Stimulated activated CD8-positive, alpha-beta memory T cell treated with anti-CD3 and anti-CD28 coated beads, Interleukin-4, amount 100 ng/mL, for 1 hour (primary cell): ENCODE measurements around the gene PFDN2.

ENCODE experiments used
- DNase-seq, 2 donors: peaks; one replicate each; pipeline ENCODE4 v3.0.0-alpha.2; 2020; ENCODE audit warnings: low read depth in 2 of 2, low spot score in 1 of 2

The PFDN2 gene

GRCh38 chr1:161106431-161106830 is 11.4 kb downstream of the PFDN2 start:
- DNase-seq: no peak

DNA sequence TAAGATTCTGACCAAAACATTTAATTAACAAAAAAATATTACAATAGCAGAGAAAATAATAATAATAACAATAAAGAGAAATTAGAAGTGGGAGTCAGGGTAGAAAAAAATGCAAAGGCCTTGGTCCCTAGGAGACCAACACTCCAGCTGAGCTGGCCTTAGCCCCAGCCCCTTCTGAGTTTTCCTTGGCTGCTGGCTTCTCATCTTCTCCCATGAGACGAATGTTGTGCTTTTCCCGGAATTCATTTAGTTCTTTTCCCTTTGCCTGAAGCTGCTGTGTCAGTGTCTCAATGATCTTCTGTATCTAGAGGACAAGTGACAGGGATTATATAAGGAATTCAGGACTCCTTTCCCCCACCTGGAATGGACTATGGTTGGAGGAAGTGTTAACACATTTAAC is 17.3 kb downstream of the PFDN2 start:
- no peak for DNase-seq

GRCh38 chr1:161099090-161099802 is 18.6 kb downstream of the PFDN2 start:
- no peak for DNase-seq

GRCh38 chr1:161098210-161099068 is 19.4 kb downstream of the PFDN2 start, which contains the start of gene KLHDC9:
TSS of gene KLHDC9 (plus strand) at chr1:161098361. CDS start at chr1:161098536, 175 bp downstream.
- peak; percentile 29 to 33 for DNase-seq

GRCh38 chr1:161096530-161096929 is 21.3 kb downstream of the PFDN2 start:
- no peak for DNase-seq

DNA sequence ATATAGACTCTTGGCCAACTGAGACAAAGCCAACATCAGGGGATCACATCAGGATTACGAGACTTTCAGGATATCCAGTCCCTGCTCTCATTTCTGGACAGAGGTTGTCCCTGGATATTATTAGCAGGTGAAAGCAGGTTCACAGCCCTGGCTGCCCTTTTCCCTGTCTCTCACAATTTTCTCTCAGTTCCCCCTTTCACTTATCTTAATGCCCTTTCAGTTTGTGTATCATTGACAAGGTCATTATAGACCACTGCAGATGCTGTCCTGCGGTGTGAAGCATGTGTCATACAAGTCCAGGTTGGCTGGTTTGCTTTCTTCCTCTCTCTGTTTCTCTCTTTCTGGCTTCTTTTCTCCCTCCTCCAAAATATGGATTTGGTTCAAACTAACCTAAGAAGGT is 21.8 kb downstream of the PFDN2 start:
- no peak for DNase-seq

GRCh38 chr1:161095230-161095629 is 22.6 kb downstream of the PFDN2 start:
- DNase-seq: no peak

GRCh38 chr1:161094481-161094880 is 23.4 kb downstream of the PFDN2 start:
- DNase-seq: no peak

DNA sequence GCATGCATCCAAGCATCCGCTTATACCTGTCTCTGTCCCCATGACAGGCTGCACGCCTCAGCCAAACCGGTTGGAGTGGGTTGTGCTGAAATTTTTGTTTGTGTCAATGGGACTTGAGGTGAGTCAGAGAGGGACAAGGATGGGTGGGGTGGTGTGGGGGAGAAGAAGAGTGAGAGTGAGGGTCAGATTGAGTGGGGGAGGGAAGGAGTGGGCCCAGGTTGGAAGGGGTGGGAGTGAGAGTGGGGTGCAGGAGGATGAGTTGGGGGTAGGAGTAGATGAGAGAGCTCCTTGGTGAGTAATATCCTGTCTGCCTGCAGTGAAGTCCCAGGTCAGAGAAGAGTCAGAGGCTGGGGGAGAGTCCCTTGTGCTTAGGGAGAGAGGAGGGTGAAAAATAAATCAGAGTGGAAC is 25.2 kb downstream of the PFDN2 start:
- no peak for DNase-seq

DNA sequence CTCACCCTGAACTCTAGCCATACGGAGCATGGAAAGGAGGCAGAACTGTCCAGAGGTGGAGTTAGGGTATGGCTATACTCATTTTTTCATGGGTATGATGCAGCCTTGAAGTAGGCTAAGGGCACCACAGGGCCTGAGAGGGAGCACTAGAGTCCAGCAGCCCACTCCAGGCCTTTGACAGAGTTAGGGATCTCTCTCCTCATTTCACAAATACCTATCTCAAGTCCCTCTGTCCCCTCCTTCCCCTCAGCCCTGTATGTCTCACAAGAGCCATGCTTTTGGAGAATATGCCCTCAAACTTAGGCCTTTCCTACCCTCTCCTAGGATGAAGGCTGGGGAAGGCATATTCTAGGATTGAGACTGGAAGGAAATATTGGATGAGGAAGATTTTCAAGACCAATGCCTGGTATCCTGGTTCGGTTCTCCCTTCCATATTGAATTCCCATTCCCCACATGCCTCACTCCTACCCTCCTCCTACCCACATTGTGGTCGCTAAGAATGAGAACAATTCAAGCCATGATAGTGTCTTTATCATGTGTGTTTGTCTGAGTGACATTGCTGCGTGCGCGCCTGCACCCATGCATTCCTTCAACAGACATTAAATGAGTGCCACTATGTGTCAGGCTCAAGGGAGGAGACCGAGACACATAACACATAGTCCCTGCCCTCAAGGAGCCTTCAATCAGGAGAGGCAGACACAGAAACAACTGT is 25.9 kb downstream of the PFDN2 start:
- DNase-seq: no peak

DNA sequence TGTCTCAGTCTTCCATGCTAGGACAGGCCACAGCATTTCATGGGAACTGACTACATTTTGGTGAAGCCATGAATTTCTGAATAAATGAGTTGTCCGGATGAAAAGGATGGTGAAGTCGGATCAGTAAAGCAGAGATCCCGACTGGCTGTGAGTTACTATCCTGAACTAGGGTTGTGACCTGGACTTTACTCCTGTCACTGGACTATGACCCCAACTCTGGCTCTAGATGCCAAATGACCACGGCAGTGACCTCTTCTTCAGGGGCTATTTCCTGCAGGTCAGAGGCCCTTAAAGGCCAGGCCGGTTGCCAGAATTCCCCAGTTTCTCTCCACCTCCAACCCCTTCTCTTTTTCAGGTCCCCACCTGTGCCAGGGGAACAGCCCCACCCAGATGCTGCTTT is 26.7 kb downstream of the PFDN2 start:
- no peak for DNase-seq

- DNase-seq: no peak
Observed at GRCh38 chr1:161090617-161091016, 27.2 kb downstream of the PFDN2 start.

GRCh38 chr1:161089938-161090337 is 27.9 kb downstream of the PFDN2 start:
- no peak for DNase-seq

DNA sequence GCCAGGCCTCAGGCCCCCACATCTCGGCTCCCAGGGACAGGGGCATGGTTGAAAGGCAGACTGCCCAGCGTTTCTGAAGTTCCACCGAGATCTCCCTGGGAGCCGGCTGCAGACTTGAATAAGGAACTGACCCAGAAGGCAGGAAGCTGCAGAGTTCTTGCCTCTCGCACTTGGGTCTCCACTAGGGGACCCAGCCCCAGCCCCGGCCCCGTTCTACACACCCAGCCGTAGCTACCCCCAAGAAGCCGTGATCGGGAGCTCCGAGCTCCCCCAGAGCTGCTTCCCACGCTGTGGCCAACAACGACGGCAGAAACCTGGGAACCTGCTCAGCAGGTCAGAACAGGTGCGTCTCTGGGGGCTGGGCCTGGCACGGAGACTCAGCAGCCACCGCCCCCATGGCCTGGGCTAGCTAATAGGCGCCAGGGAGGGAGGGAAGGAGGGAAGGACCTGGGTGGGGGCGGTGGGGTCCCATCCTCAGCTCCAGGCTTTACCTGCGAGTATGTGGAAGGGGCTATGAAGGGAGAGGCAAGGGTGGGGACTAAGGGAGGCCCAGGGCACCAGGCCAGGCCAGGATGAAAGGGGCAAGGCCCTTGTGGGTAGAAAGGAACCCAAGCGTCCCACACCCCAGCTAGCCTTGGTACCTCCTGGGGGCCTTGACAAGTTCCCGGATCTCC is 28.4 kb downstream of the PFDN2 start, which contains the start of gene NECTIN4:
Gene NECTIN4 (minus strand): TSS at position 308 of the 674 bp plus-strand sequence. CDS start 262 bp downstream, at position 46.
- DNase-seq: no peak

DNA sequence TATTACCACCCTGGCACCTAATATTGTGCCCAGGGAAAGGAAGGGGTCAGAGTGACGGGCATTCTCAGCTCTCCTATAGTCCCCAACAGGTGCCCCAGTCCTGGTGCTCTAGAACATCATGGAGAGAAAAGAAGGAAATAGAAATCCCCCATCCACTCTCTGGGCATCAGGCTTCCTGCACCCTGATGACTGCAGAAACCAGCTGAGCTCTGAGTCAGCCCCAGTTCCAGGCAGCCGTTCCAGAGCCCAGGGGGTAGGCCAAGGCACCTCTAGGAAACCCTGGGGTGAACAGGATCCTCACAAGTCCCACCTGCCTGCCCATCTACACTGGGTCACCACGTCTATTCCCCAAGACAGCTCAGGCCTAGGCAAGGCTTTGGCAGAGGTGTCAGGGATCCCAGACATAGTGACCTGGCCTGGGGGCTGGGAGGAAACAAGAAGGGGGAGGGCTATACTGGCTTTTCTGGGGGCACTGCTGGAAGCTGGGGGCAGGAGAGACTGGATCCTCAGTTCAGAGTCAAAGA is 29.2 kb downstream of the PFDN2 start:
- no peak for DNase-seq

- no peak for DNase-seq
Observed at GRCh38 chr1:161086457-161086856, 31.4 kb downstream of the PFDN2 start.

- no peak for DNase-seq
Observed at GRCh38 chr1:161085165-161085564, 32.7 kb downstream of the PFDN2 start.

DNA sequence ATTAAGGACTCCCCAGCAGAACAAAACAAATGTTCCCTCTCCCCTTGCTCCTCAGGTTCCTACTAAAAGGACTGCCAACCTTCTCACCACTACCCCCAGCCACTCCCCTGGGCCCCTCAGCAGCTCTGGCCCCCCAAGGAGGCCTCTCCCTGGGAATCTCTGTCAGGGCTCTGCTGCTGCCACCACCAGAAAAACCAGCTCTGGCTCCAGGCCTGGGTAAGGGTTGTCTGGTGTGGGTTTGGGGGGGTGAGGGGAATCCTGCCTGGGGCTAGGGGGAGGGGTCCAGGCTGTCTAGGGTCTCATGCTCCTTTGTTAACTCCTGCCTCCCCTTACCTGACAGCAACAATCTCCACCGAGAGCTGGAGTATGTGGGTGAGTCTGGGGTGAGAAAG is 33.2 kb downstream of the PFDN2 start:
- DNase-seq: no peak

DNA sequence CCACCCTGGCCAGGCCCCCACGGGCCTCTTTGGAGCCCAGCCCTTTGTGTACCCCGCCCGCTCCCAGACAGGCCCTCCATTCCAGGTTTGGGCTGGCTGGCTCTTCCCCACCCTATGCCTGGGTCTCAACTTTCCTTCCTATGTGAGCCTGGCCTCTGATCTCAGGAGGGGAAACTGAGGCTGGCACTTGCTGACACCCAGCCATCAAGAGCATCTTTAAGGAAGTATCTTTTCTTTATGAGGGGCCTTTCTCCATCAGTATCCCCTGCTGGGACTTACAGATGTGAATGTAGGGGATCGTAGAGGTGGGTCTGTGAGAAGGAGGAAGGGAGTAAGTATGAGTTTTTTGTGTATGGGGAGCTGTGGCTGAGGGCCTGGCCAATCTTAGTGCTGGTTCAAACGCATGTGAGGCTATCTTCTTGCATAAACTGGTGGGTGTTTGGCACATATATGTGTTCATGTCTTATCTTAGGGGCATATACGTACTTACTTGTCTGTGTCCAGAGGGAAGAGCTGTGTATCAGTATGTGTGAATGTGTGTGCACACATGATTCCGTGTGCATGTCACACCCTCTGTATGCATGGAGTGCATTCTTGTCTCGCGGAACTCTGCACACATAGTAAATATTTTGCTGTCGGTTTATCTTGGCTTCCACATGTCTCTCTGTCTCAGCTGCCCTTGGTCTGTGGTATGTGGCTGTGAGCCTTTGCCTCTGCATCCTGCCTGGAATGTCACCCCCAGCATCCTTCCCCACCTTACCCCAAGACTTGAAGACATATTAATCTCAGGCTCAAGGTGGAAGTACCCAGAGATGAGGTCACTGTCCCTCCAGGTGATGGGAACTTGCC is 33.9 kb downstream of the PFDN2 start:
- no peak for DNase-seq
